ENCODE results near the gene FAM13A.

Gene FAM13A

DNA sequence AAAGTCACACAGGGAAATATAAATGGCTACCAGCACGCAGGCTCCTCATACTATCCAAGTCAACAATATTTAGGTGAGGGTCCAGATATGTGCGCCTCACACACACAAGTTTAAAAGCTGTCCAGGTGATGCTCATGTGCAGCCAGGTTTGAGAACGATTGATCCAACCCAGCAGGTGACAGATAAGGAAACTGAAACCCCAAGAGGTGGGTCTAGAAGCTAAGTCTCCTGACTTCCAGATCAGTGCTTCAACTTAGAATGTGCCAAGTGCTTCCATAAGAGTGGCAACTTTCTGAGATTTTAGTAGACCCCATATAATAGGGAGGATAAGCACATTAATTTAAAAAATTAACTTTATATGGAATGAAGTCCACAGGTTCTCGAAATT is 304.9 kb downstream of the FAM13A start:
- TF ChIP-seq, protein P1, sequence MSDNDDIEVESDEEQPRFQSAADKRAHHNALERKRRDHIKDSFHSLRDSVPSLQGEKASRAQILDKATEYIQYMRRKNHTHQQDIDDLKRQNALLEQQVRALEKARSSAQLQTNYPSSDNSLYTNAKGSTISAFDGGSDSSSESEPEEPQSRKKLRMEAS (IDR thresholded peaks at IDR 0.05; ENCODE audit: low read depth, low read length) = no peak
- TF ChIP-seq, protein P2, sequence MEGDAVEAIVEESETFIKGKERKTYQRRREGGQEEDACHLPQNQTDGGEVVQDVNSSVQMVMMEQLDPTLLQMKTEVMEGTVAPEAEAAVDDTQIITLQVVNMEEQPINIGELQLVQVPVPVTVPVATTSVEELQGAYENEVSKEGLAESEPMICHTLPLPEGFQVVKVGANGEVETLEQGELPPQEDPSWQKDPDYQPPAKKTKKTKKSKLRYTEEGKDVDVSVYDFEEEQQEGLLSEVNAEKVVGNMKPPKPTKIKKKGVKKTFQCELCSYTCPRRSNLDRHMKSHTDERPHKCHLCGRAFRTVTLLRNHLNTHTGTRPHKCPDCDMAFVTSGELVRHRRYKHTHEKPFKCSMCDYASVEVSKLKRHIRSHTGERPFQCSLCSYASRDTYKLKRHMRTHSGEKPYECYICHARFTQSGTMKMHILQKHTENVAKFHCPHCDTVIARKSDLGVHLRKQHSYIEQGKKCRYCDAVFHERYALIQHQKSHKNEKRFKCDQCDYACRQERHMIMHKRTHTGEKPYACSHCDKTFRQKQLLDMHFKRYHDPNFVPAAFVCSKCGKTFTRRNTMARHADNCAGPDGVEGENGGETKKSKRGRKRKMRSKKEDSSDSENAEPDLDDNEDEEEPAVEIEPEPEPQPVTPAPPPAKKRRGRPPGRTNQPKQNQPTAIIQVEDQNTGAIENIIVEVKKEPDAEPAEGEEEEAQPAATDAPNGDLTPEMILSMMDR (IDR thresholded peaks at IDR 0.05; ENCODE audit: low read depth, low read length) = no peak
- TF ChIP-seq MYC (IDR thresholded peaks at IDR 0.05; ENCODE audit: low read depth, low read length) = no peak
- no peak overlapping the region for H3K4me3 ChIP-seq (ENCODE audit: low read depth, low read length)
- no peak for DNase-seq (ENCODE audit: low read depth)

DNA sequence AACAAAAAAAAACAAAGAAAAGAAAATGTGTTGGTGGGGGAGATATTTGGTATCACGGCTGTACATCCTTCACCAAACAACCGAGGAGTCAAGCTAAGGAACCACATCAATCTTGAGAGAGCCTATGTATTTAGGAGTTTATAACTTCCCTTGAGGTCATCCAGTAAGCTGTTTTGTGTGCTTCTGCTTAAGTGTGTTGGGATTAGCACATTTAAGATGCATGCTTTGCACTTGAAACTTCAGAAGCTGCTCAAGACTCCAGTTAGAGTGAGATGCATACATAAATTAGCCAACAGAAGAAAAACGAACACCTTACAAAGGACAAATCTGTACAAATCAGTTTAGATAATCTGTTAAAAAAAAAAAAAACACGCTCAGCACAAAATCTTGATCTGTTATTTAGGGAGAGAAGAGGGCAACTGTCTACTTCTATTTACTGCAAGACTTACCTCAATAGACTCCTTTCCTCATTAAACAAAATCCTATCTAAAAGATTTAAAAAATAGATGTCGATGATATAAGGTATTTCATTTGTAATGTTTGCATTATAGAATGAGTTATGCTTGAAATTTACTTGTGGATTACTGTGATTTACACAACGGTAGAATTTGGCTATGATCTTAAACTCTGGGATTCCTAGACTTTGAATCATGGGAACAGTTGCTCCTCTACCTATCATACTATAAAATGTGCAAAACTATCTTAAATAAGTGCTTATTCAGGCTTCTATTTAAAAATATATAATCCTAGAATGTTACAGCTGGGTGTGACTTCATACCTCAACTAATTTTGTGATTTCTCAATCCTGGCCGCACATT is 305.5 kb downstream of the FAM13A start:
- TF ChIP-seq, protein P1 (IDR thresholded peaks at IDR 0.05; ENCODE audit: low read depth, low read length) = no peak
- TF ChIP-seq MYC (IDR thresholded peaks at IDR 0.05; ENCODE audit: low read depth, low read length) (no peak), POLR2A (IDR thresholded peaks at IDR 0.05; ENCODE audit: extremely low read depth, insufficient read length) (no peak)
- TF ChIP-seq, protein P2 (IDR thresholded peaks at IDR 0.05; ENCODE audit: low read depth, low read length) = no peak
- H3K4me3 ChIP-seq (ENCODE audit: low read depth, low read length) = no peak overlapping the region
- no peak for DNase-seq (ENCODE audit: low read depth)

DNA sequence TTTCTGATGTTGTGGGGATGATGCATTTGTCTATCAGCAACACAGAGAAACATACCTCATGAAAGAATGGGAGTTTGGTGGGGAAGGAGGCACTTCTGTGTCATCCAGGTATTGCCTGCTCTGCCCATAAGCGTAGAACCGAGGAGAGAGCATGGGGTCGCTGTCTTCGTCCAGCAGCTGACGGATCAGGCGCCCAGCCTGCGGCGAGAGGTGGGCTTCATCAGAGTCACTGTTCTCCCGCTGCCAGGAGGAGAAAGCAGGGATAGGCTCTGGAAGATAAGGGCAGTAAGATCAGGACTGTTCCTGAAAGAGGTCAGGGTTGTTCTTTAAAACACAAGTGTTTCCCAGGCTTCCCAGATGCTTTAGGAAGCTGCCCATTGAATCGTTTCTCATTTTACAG is 306.6 kb downstream of the FAM13A start:
- no peak for DNase-seq (ENCODE audit: low read depth)
- no peak overlapping the region for H3K4me3 ChIP-seq (ENCODE audit: low read depth, low read length)
- TF ChIP-seq MYC (IDR thresholded peaks at IDR 0.05; ENCODE audit: low read depth, low read length) (no peak), POLR2A (IDR thresholded peaks at IDR 0.05; ENCODE audit: extremely low read depth, insufficient read length) (no peak)
- TF ChIP-seq, protein P2 (IDR thresholded peaks at IDR 0.05; ENCODE audit: low read depth, low read length) = no peak
- TF ChIP-seq, protein P1 (IDR thresholded peaks at IDR 0.05; ENCODE audit: low read depth, low read length) = no peak

DNA sequence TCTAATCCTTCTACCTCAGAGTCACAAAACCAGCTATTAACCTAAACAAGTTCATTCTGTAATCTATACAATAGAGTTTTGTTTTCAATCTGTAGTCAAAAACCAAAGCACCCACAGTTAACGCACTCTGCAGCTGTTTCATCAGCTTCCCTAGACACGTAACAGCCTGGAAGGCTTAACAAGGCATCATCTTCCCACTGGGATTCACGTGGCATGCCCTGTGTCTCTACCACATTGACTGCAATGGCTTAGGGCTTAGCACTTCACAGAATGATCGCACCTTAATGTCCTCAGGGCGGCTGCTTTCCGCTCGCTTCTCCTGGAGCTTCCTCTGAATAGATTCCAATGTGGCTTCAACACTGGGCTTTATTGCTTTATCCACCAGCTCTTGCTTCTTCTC is 309.6 kb downstream of the FAM13A start:
- no peak for TF ChIP-seq MYC (IDR thresholded peaks at IDR 0.05; ENCODE audit: low read depth, low read length)
- TF ChIP-seq, protein P1 (IDR thresholded peaks at IDR 0.05; ENCODE audit: low read depth, low read length) = no peak
- no peak for DNase-seq (ENCODE audit: low read depth)
- no peak overlapping the region for H3K4me3 ChIP-seq (ENCODE audit: low read depth, low read length)

DNA sequence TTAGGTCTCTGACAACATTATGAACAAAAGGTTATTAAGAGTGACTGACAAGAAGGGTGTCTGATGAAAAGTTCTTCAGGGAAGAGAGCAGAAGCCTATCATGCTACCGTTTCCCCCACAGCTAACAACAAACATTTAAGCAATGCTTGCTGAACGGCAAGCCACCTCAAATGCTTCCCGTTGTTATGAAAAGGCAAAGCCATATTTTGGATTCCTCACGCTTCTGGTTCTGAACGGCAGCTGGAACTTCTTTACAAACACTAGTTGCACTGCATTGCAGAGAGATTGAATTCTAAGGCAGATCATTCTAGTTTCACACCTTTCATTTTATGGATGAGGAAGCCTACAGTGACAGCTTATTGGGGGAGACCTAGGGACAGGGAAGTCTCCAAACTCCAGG is 310.8 kb downstream of the FAM13A start:
- no peak for DNase-seq (ENCODE audit: low read depth)
- H3K4me3 ChIP-seq (ENCODE audit: low read depth, low read length) = no peak overlapping the region
- TF ChIP-seq MYC (IDR thresholded peaks at IDR 0.05; ENCODE audit: low read depth, low read length) (no peak), POLR2A (IDR thresholded peaks at IDR 0.05; ENCODE audit: extremely low read depth, insufficient read length) (no peak)
- TF ChIP-seq, protein P1 (IDR thresholded peaks at IDR 0.05; ENCODE audit: low read depth, low read length) = no peak
- TF ChIP-seq, protein P2 (IDR thresholded peaks at IDR 0.05; ENCODE audit: low read depth, low read length) = no peak

DNA sequence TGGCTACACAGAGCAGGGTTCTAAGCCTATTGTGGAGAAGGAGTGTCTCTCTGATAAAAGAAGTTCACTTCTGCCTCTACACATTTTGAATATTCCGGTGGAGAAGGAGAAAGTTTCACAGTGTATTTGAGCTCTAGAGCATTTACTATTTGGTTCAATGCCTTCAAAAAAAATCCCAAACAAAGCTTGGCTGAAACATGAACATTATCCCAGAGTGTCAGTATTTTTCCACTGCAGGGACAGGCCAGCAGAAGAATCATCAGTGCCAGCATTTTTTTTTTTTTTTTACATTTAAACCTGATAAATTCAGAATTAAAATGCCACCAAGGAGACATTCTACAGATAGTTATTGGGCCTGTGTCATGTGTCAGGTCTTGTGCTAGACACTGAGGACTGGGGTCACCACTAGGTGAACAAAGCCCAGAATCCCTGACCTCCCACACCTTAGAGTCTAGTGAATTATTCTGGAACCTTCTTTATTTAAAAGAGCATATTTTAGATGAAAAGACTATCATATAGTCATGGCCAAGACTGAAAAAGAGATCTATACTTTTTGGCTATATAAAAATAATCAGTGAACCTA is 311.3 kb downstream of the FAM13A start:
- no peak for DNase-seq (ENCODE audit: low read depth)
- H3K4me3 ChIP-seq (ENCODE audit: low read depth, low read length) = no peak overlapping the region
- TF ChIP-seq, protein P2 (IDR thresholded peaks at IDR 0.05; ENCODE audit: low read depth, low read length) = no peak
- TF ChIP-seq, protein P1 (IDR thresholded peaks at IDR 0.05; ENCODE audit: low read depth, low read length) = no peak
- TF ChIP-seq POLR2A (IDR thresholded peaks at IDR 0.05; ENCODE audit: extremely low read depth, insufficient read length) (no peak), MYC (IDR thresholded peaks at IDR 0.05; ENCODE audit: low read depth, low read length) (no peak)
